Vagina (tissue), 2 donors: ENCODE data around the gene OSGIN1.

ENCODE experiments used
- CTCF ChIP-seq, 3 experiments: fragments of 450-650 bp in 2 of 3; fragments of 200-600 bp in 1 of 3; sonication (generic) in 1 of 3; IDR thresholded peaks; one replicate each; pipeline ENCODE4 v1.5.1; 2017 to 2019; ENCODE audit warnings: antibody characterized with exemption in 3 of 3, mild to moderate bottlenecking in 2 of 3, moderate library complexity in 2 of 3
- POLR2AphosphoS5 ChIP-seq, 2 donors: sonication (generic); formaldehyde crosslinking; IDR thresholded peaks; one replicate each; pipeline ENCODE4 v1.9.0; 2017; ENCODE audit warnings: antibody characterized with exemption in 2 of 2, mild to moderate bottlenecking in 2 of 2, low read depth in 1 of 2; ENCODE audit not compliant: insufficient read depth in 1 of 2

- no peak for TF ChIP-seq CTCF (IDR thresholded peaks at IDR 0.05)
- TF ChIP-seq POLR2AphosphoS5 (IDR thresholded peaks at IDR 0.05; ENCODE audit: insufficient read depth in 1 of 2, low read depth in 1 of 2): no peak
Measured at GRCh38 chr16:83928341-83929055, 24.5 kb upstream of the OSGIN1 start.
